A549 (cell line): ENCODE data around the gene MPRIP. TPM values are rescaled to one million over a fixed set of nuclear protein-coding genes. Genes with fewer than 3 reads are reported as not detected.
"Not testable (repeated sequence)": the region's sequence is repeated elsewhere in the genome, so short reads cannot be mapped to it uniquely, and the experiment has no call there.

ENCODE experiments used
- ATAC-seq, 2 experiments: fragments of 200-7000 bp in 1 of 2; fragments of >200 bp in 1 of 2; cut with Nextera tagmentation in 1 of 2; cut with Tn5 transposase in 1 of 2; 3 replicates each; pipeline versions ENCODE4 v1.8.0 to v1.9.1; 2018 to 2020; ENCODE audit warnings: mild to moderate bottlenecking in 1 of 2, moderate library complexity in 1 of 2
- CTCF ChIA-PET: fragments of 300-600 bp; sonication (Branson Sonifier 250); formaldehyde crosslinking; extraction: SDS; loops from one replicate; lab custom pipeline; 2021; ENCODE audit warnings: antibody characterized with exemption, inconsistent platforms; lab: Yijun Ruan, JAX
- POLR2A ChIA-PET: fragments of 350-600 bp; formaldehyde crosslinking; extraction: SDS; loops from one replicate; lab custom pipeline; 2021; ENCODE audit warnings: antibody characterized with exemption, inconsistent platforms; lab: Yijun Ruan, JAX
- DNase-seq, 2 experiments: peaks; one replicate each; pipeline versions ENCODE4 v3.0.0 to v3.0.0-alpha.2; 2011 to 2016; ENCODE audit warnings: low read depth in 1 of 2, low spot score in 1 of 2
- FAIRE-seq: peaks from 2 replicates; lab custom pipeline; 2011; peaks lifted over from hg19 to GRCh38; lab: Jason Lieb, UNC
- H3K27ac ChIP-seq, 2 experiments: fragments of >200 bp; sonication (Bioruptor Twin); formaldehyde crosslinking; 3 replicates each; pipeline ENCODE4 v1.5.1; 2016 to 2017
- H3K4me1 ChIP-seq: fragments of >200 bp; sonication (Bioruptor Twin); formaldehyde crosslinking; 3 replicates; pipeline ENCODE4 v1.6.1; 2016
- H3K4me2 ChIP-seq: fragments of >200 bp; sonication (Bioruptor Twin); formaldehyde crosslinking; 3 replicates; pipeline ENCODE4 v1.6.1; 2016
- H3K4me3 ChIP-seq: fragments of >200 bp; sonication (Bioruptor Twin); formaldehyde crosslinking; 3 replicates; pipeline ENCODE4 v1.5.1; 2016
- H3K9me3 ChIP-seq: fragments of >200 bp; sonication (Bioruptor Twin); formaldehyde crosslinking; 3 replicates; pipeline ENCODE4 v1.6.1; 2016
- ATOH8 ChIP-seq: fragments of 250-450 bp; sonication (Bioruptor Pico); IDR thresholded peaks from 2 replicates; pipeline ENCODE4 v1.5.0; 2020; ENCODE audit warnings: low read depth, mild to moderate bottlenecking, moderate library complexity
- BHLHE40 ChIP-seq: IDR thresholded peaks from 2 replicates; pipeline ENCODE4 v1.6.1; 2012; ENCODE audit warnings: low read depth, low read length, inconsistent platforms
- CTCF ChIP-seq: fragments of >200 bp; sonication (Bioruptor Twin); formaldehyde crosslinking; IDR thresholded peaks from 3 replicates; pipeline ENCODE4 v1.5.1; 2016
- EHMT2 ChIP-seq: fragments of 200-600 bp; sonication (generic); IDR thresholded peaks from 2 replicates; pipeline ENCODE4 v1.6.1; 2016; ENCODE audit warnings: antibody characterized with exemption, low read depth, mild to moderate bottlenecking, moderate library complexity
- ELK1 ChIP-seq: fragments of 150-350 bp; IDR thresholded peaks from 2 replicates; pipeline ENCODE4 v1.6.1; 2014; ENCODE audit warnings: low read depth, mild to moderate bottlenecking, low read length
- ESRRA ChIP-seq: fragments of 150-350 bp; IDR thresholded peaks from 2 replicates; pipeline ENCODE4 v1.6.1; 2014; ENCODE audit warnings: mild to moderate bottlenecking, low read length, borderline replicate concordance
- FOSL2 ChIP-seq, 2 experiments: fragments of 450-650 bp in 1 of 2; fragments of >200 bp in 1 of 2; sonication (Bioruptor Twin) in 1 of 2; formaldehyde crosslinking; IDR thresholded peaks; 2 replicates each; pipeline versions ENCODE4 v1.5.0 to v1.6.1; 2016 to 2020; ENCODE audit warnings: mild to moderate bottlenecking in 1 of 2, moderate library complexity in 1 of 2
- GATA3 ChIP-seq: IDR thresholded peaks from 2 replicates; pipeline ENCODE4 v1.6.1; 2012; ENCODE audit warnings: borderline replicate concordance
- HOXB5 ChIP-seq: fragments of 250-450 bp; sonication (Bioruptor Pico); IDR thresholded peaks from 2 replicates; pipeline ENCODE4 v1.5.0; 2020; ENCODE audit warnings: mild to moderate bottlenecking, moderate library complexity
- MAZ ChIP-seq: fragments of 150-350 bp; IDR thresholded peaks from 2 replicates; pipeline ENCODE4 v1.6.1; 2014; ENCODE audit warnings: antibody characterized with exemption, low read depth, low read length, borderline replicate concordance
- MYC ChIP-seq: IDR thresholded peaks from 2 replicates; pipeline ENCODE4 v1.6.1; 2012; ENCODE audit warnings: mild to moderate bottlenecking, inconsistent platforms, low read length, improper control_type of control experiment, borderline replicate concordance
- NPAS2 ChIP-seq: fragments of 250-450 bp; sonication (Bioruptor Pico); IDR thresholded peaks from 2 replicates; pipeline ENCODE4 v1.8.0; 2022; ENCODE audit warnings: mild to moderate bottlenecking, moderate library complexity, borderline replicate concordance
- PBX3 ChIP-seq: IDR thresholded peaks from 2 replicates; pipeline ENCODE4 v1.6.1; 2012
- POLR2A ChIP-seq: IDR thresholded peaks from 2 replicates; pipeline ENCODE4 v1.6.1; 2012; ENCODE audit warnings: mild to moderate bottlenecking, low read length
- RARB ChIP-seq: fragments of 250-450 bp; sonication (Bioruptor Pico); IDR thresholded peaks from 2 replicates; pipeline ENCODE4 v1.8.0; 2021; ENCODE audit warnings: mild to moderate bottlenecking, moderate library complexity
- REST ChIP-seq: fragments of 200-600 bp; sonication (generic); IDR thresholded peaks from 2 replicates; pipeline ENCODE4 v1.6.1; 2016; ENCODE audit warnings: antibody characterized with exemption, mild to moderate bottlenecking, moderate library complexity
- RNF2 ChIP-seq: fragments of 200-600 bp; sonication (generic); IDR thresholded peaks from 2 replicates; pipeline ENCODE4 v1.6.1; 2016; ENCODE audit warnings: low read depth, mild to moderate bottlenecking, antibody characterized with exemption, moderate library complexity, borderline replicate concordance
- TFCP2L1 ChIP-seq: fragments of 250-450 bp; sonication (Bioruptor Pico); IDR thresholded peaks from 2 replicates; pipeline ENCODE4 v1.5.0; 2021; ENCODE audit warnings: mild to moderate bottlenecking
- ZC3H11A ChIP-seq: fragments of 450-650 bp; IDR thresholded peaks from 2 replicates; pipeline ENCODE4 v1.6.1; 2014; ENCODE audit warnings: antibody characterized with exemption, mild to moderate bottlenecking
- WGBS: methylation state at CpG from one replicate; pipeline ENCODE4 v1.1.6; 2017; ENCODE audit errors: missing lambda C conversion rate; 5-methylcytosine and 5-hydroxymethylcytosine counted together
- polyA plus RNA-seq, 4 experiments: library from polyadenylated mRNA; depleted of rRNA in 3 of 4; stranded (reverse); fragments of >200 nt; fragmentation: RNase III in 1 of 4; extraction: RNeasy Plus Mini Kit Qiagen cat#74134 plus additional on column Dnase treatment in 1 of 4; gene quantifications; 2 replicates in 3 of 4; 3 replicates in 1 of 4; pipeline ENCODE4 v1.2.3, GENCODE V29; 2011 to 2017

The MPRIP gene
- polyA plus RNA-seq, 2 of the 4 experiments (the other 2 are of a cell fraction) = 147 to 228 TPM

- Histone ChIP-seq H3K4me3 (no peak overlapping the region), H3K4me1 (peaks cover 29% of the 10 kb centered on the region), H3K27ac (no peak overlapping the region), H3K4me2 (no peak overlapping the region), H3K9me3 (no peaks in the 10 kb centered on the region)
- POLR2A ChIA-PET = interaction anchor here (1.0 kb wide), 1 partner anchor 14 kb away, joined by 3 read pairs; the partner anchor contains the start of gene PLD6
- 77% methylated on average over 10 of the region's 10 CpGs for WGBS
- ATAC-seq (no peak), DNase-seq (no peak), FAIRE-seq (no peak)
- TF ChIP-seq ZC3H11A (no peak), MYC (no peak), RNF2 (no peak), RARB (CRISPR knock-in tag) (no peak), TFCP2L1 (CRISPR knock-in tag) (no peak), BHLHE40 (no peak), POLR2A (no peak), HOXB5 (CRISPR knock-in tag) (no peak), FOSL2 (IDR thresholded peaks at IDR 0.05) (no peak), FOSL2 (CRISPR knock-in tag; IDR thresholded peaks at IDR 0.05) (no peak), MAZ (no peak)
- CTCF ChIA-PET = interaction anchor here (0.5 to 2.6 kb wide), 7 partner anchors 10 to 449 kb away, joined by 3 to 15 read pairs (median 4); no protein-coding TSS in a partner anchor
Observed at GRCh38 chr17:17191961-17192381, 149.7 kb downstream of the MPRIP start.

- POLR2A ChIA-PET, H3K9me3 ChIP-seq, DNase-seq, H3K27ac ChIP-seq, H3K4me3 ChIP-seq, H3K4me2 ChIP-seq, ATAC-seq: not testable (repeated sequence)
- CTCF ChIA-PET = interaction anchor here (0.8 to 3.4 kb wide), 4 partner anchors 12 to 198 kb away, joined by 3 to 13 read pairs (median 4); no protein-coding TSS in a partner anchor
- peaks cover 17% of the 10 kb centered on the region for H3K4me1 ChIP-seq
- 90% methylated on average over 5 of the region's 5 CpGs for WGBS
- FAIRE-seq = peak; percentile 68
Observed at GRCh38 chr17:17195466-17195865, 153.2 kb downstream of the MPRIP start.

- ChIA-PET POLR2A (no interaction called here), CTCF (interaction anchor here (0.6 to 3.4 kb wide), 2 partner anchors 55 to 512 kb away, joined by 7 to 13 read pairs; no protein-coding TSS in a partner anchor)
- ATAC-seq = no peak
- DNase-seq = no peak
- H3K9me3 ChIP-seq = no peaks in the 10 kb centered on the region
- FAIRE-seq = peak; percentile 79
- TF ChIP-seq CTCF (no peak), ATOH8 (no peak), EHMT2 (no peak)
- no peak overlapping the region for H3K27ac ChIP-seq
- no peak overlapping the region for H3K4me2 ChIP-seq
- H3K4me1 ChIP-seq = peaks cover 4% of the 10 kb centered on the region; the same call in 2 of the 3 replicates
- no peak overlapping the region for H3K4me3 ChIP-seq
Observed at GRCh38 chr17:17196776-17197175, 154.5 kb downstream of the MPRIP start.

- ATAC-seq = peak; percentile 32 to 44; a peak in 3 of 6 replicates
- FAIRE-seq = peak; percentile 13
- Histone ChIP-seq H3K9me3 (no peaks in the 10 kb centered on the region), H3K27ac (no peak overlapping the region)
- TF ChIP-seq ZC3H11A (no peak), ESRRA (no peak), GATA3 (no peak), NPAS2 (CRISPR knock-in tag) (no peak), PBX3 (no peak), ATOH8 (no peak), REST (no peak), ELK1 (no peak), HOXB5 (CRISPR knock-in tag) (no peak), RARB (CRISPR knock-in tag) (no peak)
- TF ChIP-seq, all 56 proteins: peak for 0
- ChIA-PET CTCF (interaction anchor here (1.2 to 3.0 kb wide), 3 partner anchors 8 to 57 kb away, joined by 4 to 9 read pairs (median 8); no protein-coding TSS in a partner anchor), POLR2A (no interaction called here)
- WGBS = 100% methylated on average over 1 of the region's 1 CpG
- no peak overlapping the region for H3K4me3 ChIP-seq
- H3K4me1 ChIP-seq = no peaks in the 10 kb centered on the region
- H3K4me2 ChIP-seq = no peak overlapping the region
- no peak for DNase-seq
Observed at GRCh38 chr17:17198281-17198680, 156.0 kb downstream of the MPRIP start.
